ENCODE results near the gene PSMD10. TPM values are rescaled to one million over a fixed set of nuclear protein-coding genes. Genes with fewer than 3 reads are reported as not detected.

Gene PSMD10
- total RNA-seq, 1 donor from 2014 or later, result 18.9 TPM

DNA sequence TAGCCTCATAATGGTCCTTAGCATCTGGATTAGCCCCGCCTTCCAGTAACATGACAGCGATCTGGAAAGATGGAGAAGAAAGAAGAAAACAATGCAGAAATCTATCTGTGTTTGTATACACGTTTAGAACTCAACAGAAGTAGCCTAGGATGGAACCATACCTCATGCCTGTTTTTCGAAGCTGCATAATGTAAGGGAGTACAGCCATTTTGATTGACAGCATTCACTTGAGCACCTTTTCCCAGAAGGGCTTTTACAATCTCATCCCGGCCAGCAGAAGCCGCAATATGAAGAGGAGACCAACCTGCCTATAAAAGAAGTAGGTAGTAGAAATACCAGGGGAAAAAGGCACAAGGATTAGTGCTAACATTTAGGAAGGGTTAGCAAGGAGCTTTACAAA, 3.5 kb downstream of the PSMD10 start:
- no peak for DNase-seq
- ATAC-seq, result no peak
- intact Hi-C loops (cut with micrococcal nuclease), result no loop called here

DNA sequence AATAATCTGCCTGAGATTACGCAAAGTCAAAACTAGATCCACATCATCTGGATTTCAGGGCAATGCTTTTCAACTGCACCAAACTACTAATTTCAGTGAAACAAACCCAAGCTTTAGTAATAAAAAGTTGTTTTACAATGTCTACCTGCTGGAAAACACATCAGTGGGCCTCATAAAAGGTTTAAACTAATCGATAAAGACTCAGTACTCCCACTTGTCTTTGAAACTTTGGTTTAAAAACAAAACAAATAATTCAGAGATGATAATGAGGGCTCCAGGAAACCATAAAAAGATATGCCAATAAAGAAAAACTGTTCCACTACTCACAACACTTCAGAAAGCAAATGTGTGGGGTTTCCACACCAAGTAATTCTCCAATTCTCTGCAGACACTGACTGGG, 10.2 kb downstream of the PSMD10 start:
- DNase-seq (no peak), ATAC-seq (no peak)
- intact Hi-C loops (cut with micrococcal nuclease), result no loop called here

DNA sequence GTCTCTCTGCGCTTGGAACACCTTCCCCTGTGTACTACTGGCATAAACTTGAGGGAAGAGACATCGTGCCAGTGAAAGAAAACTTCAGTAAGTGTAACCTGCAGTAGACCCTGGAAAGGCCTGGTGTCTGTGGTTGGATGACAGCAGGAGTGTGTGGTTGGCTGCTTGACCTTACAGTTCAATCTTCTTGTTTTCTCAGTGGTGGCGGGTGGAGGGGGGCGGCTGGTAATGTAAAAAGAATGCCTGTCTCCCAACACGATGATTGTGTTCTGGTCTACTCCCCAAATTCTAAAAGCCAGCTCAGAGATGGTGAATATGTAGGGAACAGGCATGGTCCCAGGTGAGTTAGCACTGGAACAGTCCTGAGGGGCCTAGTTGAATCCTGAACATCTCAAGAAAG, 18.6 kb downstream of the PSMD10 start:
- intact Hi-C loops (cut with micrococcal nuclease), result no loop called here
- DNase-seq (no peak), ATAC-seq (no peak)

DNA sequence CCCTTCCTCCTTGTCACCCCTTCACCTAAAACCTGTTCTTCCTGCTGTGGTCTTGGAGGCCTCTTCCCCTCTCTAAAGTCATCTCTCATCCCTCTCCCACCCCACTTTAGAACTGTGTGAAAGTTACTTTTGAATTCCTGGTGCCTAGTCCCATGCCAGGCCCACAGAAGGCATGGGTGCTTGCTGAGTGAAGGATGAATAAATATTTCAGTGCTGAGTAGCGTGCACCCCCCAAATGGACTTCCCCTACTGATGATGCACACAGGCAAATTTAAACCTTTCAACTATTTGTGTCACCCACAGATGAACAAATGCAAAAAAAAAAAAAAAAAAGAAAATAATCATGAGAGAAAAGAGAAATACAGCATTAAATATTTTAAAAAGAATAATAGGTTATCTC, 19.8 kb downstream of the PSMD10 start:
- intact Hi-C loops (cut with micrococcal nuclease), result no loop called here
- no peak for ATAC-seq
- DNase-seq, result no peak

DNA sequence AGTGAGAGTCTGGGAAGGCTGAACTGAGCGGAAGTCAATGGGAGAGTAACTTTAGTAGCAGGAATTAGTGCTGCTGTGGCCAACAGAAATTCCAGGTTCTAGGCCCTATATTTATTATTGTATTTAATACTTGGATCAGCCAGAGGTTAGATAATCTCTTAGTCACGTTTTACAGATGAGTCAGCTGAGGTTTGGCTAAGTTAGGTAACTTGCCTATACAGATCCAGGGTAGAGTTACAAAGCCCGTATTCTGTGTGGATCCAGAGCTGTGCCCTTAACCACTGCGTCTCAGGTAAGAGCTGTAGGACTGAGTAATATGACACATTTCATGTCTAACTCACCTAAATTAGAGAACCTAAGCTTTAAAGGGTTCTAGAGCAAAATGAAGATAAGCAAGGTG, 20.5 kb downstream of the PSMD10 start:
- intact Hi-C loops (cut with micrococcal nuclease), result no loop called here
- DNase-seq (no peak), ATAC-seq (no peak)

DNA sequence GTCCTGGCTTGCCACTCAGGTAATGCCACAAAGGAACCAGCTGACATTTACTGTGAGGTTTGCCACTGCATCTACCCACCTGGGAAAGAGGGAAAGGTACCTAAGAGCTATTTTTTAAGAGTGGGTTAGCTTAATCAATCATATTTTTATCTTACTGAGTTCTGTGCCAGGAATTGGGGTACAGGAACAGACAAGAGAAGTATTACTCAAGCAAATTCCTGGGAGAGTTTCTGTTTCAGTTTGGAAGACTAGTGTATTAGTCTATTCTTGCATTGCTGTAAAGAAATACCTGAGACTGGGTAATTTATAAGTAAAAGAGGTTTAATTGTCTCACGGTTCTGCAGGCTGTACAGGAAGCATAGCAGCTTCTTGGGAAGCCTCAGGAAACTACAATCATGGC, 23.2 kb downstream of the PSMD10 start:
- DNase-seq (no peak), ATAC-seq (no peak)
- intact Hi-C loops (cut with micrococcal nuclease), result no loop called here

DNA sequence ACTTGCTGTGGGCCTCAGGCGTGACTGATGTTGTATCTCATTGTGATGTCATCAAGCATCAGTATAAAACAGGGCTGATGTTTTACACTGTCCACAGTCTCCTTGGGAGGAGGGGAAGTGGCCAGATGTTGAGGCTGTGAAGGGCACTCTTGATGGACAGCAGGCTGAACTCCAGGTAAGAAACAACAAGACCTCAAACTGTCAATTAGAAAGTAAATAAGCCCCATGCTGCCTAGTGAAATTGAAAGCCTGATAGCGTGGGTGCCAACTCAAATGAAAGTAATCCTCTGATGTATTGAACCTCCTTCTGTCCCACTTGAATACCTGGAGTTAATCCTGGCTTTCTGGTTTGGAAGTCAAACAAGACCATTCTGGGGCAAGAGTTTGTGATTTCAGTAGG, 26.7 kb downstream of the PSMD10 start:
- intact Hi-C loops (cut with micrococcal nuclease), result no loop called here
- ATAC-seq (no peak), DNase-seq (no peak)

DNA sequence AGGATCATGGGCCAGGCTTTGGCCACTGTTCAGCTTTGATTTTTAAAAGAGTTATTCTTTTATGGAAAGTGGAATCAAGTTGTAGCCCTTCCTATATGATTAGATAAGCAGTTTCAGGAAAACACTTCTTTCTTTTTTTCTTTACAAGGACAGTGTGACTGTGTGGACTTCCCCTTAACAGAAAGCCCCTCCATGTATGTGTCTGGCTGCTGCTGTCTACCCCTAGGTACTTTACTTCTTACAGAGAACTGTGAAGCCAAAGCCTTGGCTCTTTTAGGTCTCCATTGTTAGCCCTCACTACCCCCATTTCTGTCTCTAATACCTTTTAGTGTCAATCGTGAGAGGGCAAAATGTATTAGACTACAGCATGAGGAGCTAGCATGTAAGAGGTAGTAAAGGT, 27.3 kb downstream of the PSMD10 start:
- intact Hi-C loops (cut with micrococcal nuclease), result no loop called here
- DNase-seq (no peak), ATAC-seq (no peak)

DNA sequence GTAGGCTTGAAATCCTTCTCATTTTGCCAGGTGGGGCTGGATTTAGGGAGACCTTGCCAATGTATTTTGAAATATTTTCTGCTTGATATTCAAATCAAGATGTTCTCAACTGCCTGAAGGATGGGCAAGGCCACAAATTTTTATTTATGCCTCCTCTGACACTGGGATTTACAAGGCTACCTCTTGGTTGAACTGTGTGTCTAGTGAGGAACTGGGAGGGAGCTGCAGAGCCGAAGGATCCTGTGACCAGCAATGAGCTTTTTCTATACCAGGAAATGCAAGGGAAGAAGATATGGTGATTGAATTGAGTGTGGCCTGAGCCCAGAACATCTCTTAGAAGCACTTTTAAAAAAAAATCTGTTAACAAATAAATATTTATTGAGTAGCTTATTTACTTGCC, 31.5 kb downstream of the PSMD10 start:
- intact Hi-C loops (cut with micrococcal nuclease), result no loop called here
- ATAC-seq (no peak), DNase-seq (no peak)

DNA sequence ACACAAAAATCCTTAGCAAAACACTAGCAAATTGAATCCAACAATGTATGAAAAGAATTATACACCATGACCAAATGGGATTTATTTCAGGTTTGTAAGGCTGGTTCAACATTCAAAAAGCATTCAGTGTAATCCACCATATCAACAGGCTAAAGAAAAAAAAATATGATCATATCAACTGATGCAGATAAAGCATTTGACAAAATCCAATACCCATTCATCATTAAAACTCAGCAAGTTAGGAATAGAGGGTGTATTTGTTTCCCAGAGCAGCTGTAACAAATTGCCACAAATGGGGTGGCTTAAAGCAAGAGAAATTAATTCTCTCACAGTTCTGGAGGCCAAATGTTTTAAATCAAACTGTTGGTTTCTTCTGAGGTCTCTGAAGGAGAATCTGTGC, 35.8 kb downstream of the PSMD10 start:
- DNase-seq (no peak), ATAC-seq (no peak)

DNA sequence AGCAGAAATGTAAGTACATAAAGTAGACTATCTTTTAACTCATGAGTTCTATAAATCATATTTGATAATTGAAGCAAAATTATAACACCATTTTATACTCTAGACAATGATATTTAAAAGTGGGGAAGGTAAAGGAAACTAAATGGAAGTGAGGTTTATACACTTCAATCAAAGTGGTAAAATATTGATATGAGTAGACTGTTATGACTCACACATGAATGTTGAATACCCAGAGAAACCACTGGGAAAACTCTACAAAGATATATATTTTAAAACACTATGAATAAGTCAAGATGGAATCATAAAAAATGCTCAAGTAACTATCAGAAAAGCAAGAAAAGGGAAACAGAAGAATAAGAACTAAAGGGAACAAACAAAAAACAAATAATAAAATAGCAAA, 38.1 kb downstream of the PSMD10 start:
- ATAC-seq, result no peak
- DNase-seq, result no peak
- intact Hi-C loops (cut with micrococcal nuclease), result no loop called here

More for the DNA sequence above, 35.8 kb downstream of the PSMD10 start:
- intact Hi-C loops (cut with micrococcal nuclease), result no loop called here

DNA sequence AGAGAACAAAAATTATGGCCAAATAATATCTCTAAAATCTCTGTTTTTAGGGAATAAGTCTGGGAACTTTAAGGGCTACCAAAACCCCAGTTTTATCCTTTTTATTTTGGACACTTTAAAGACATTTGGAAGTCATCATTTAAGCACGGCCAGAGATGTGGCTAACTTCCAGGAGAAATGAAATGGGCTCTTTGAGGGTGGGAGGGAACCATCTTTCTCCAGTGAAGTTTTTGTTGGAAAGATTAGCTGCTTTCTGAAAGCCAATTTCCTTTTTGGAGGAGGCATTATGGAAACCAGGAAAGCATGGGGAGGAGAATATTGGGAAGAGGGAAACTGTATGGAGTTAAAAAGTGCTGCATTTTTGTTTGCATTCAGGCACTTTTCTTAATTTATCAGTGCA, 41.7 kb downstream of the PSMD10 start:
- ATAC-seq (peak; percentile 19), DNase-seq (no peak)
- intact Hi-C loops (cut with micrococcal nuclease), result no loop called here

DNA sequence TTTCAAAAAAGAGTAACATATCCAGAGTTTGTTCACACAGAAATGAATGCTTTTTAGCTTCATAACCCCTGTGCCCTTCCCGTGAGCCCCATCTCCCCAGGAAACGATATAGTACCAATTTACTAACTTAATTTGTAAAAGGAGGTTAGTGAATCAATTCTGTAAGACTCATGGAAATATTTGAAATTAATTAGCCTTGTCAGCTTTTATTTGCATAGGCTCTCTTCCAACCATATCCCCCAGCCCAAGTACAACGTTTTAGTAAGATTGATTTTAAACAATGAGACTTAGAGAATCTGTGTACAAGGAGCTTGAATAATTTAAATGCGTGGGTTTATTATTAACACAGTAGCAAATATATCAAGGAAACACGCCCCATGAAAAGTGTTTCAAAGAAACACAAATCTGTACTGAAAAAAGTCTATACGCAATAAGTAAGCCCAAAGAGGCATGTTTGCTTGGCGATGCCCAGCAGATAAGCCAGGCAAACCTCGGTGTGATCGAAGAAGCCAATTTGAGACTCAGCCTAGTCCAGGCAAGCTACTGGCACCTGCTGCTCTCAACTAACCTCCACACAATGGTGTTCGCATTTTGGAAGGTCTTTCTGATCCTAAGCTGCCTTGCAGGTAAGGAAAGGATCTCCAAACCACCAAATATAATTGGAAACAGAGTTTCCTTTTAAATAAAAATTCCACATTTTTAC, 46.6 kb downstream of the PSMD10 start, which contains the start of gene VSIG1:
VSIG1 (plus strand) TSS at position 512 of the 703 bp plus-strand sequence; CDS start at position 578, 66 bp downstream.
- ATAC-seq (no peak), DNase-seq (no peak)
- intact Hi-C loops (cut with micrococcal nuclease), result no loop called here

DNA sequence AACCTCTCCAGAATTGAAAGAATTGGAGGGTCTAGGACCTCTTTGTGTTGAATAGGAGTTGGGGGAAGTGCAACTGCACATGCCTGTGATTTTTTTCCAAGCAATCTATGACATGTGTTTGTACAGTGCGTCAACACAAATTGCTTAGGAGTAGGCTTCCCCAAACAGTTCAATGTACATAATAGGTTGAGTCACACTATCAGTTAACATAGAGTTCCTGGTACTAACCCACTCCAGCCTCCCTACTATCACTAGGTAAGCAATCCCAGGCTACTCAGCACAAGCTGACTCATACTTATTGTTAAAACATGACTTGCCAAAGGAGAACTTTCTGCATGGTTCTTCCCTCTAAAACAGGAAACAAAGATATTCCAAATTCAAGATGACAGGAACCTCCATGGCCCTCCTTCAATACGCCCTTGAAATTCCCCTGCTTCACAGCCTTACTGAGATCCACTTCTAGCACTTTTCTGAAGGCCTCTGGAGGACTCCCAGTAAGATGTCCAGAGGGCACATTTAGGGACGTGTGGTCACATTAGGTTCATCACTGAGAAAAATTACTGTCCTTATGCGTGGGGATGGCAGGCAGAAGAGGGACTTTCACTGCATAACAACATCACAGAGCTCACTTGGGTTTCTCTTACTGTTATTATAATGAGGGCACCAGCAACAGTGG, 54.9 kb downstream of the PSMD10 start:
- ATAC-seq, result no peak
- intact Hi-C loops (cut with micrococcal nuclease), result no loop called here
- DNase-seq, result no peak

DNA sequence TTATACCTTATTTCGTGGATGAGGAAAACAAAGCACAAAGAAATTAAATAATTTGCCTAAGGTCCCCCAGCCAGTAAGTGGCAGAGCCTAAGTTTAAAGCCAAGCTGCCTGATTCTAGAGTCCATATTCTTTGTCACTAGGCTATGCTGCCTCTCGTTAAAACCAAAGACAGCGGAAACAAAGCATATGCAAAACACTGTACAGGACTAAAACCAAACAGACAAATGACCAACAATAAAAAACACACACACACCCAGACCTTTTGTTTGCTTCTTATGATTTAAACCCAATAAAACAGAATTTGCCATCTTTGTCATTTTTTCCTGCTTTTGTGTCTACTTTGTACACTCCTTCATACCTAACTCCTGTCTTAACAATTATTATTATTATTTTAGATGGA, 56.6 kb downstream of the PSMD10 start:
- no peak for DNase-seq
- intact Hi-C loops (cut with micrococcal nuclease), result no loop called here
- ATAC-seq, result no peak

Other genes starting within 250 kb of the PSMD10 start
- not detected for gene TEX13B, start 109.2 kb downstream of the PSMD10 start, total RNA-seq
- gene VSIG1, start 46.5 kb downstream of the PSMD10 start, total RNA-seq, result not detected
- 21.0 TPM for gene ATG4A, start 236 bp upstream of the PSMD10 start, total RNA-seq